Astrocyte (in vitro differentiated cells and primary cell): ENCODE measurements around the gene FUCA1. TPM values are rescaled to one million over a fixed set of nuclear protein-coding genes. Genes with fewer than 3 reads are reported as not detected.
"Not testable (repeated sequence)": the region's sequence is repeated elsewhere in the genome, so short reads cannot be mapped to it uniquely, and the experiment has no call there.

Experiments used
- DNase-seq: peaks from one replicate; pipeline ENCODE4 v3.0.0-alpha.2; 2010; ENCODE audit warnings: low read depth
- FAIRE-seq: peaks from 2 replicates; lab custom pipeline; 2011; peaks lifted over from hg19 to GRCh38; lab: Jason Lieb, UNC
- H2AFZ ChIP-seq: 2 replicates; pipeline ENCODE4 v1.6.0; 2012; ENCODE audit warnings: low read depth, low read length, inconsistent platforms
- H3K27ac ChIP-seq: 2 replicates; pipeline ENCODE4 v1.5.1; 2011; ENCODE audit warnings: low read depth, low read length, inconsistent platforms
- H3K27me3 ChIP-seq: 2 replicates; pipeline ENCODE4 v1.6.0; 2011; ENCODE audit warnings: low read length, inconsistent platforms; ENCODE audit not compliant: insufficient read depth
- H3K36me3 ChIP-seq: 2 replicates; pipeline ENCODE4 v1.5.1; 2011; ENCODE audit warnings: low read length, inconsistent platforms; ENCODE audit not compliant: insufficient read depth
- H3K4me1 ChIP-seq: 2 replicates; pipeline ENCODE4 v1.5.1; 2011; ENCODE audit warnings: low read length, inconsistent platforms; ENCODE audit not compliant: insufficient read depth
- H3K4me2 ChIP-seq: 2 replicates; pipeline ENCODE4 v1.6.0; 2012; ENCODE audit warnings: low read length, inconsistent platforms
- H3K4me3 ChIP-seq: 2 replicates; pipeline ENCODE4 v1.5.1; 2011; ENCODE audit warnings: low read depth, mild to moderate bottlenecking, low read length, inconsistent platforms; ENCODE audit not compliant: insufficient read depth
- H3K79me2 ChIP-seq: 2 replicates; pipeline ENCODE4 v1.6.0; 2012; ENCODE audit warnings: mild to moderate bottlenecking, low read length, inconsistent platforms; ENCODE audit not compliant: insufficient read depth
- H3K9ac ChIP-seq: 2 replicates; pipeline ENCODE4 v1.6.0; 2012; ENCODE audit warnings: mild to moderate bottlenecking, low read length, inconsistent platforms
- H3K9me3 ChIP-seq: 2 replicates; pipeline ENCODE4 v1.5.1; 2012; ENCODE audit warnings: low read depth, mild to moderate bottlenecking, low read length, inconsistent platforms; ENCODE audit not compliant: insufficient read depth
- H4K20me1 ChIP-seq: 2 replicates; pipeline ENCODE4 v1.6.0; 2012; ENCODE audit warnings: low read length, inconsistent platforms; ENCODE audit not compliant: insufficient read depth
- H3K27ac Mint-ChIP-seq: one replicate; pipeline ENCODE4 v1.8.0; 2021; ENCODE audit warnings: mild to moderate bottlenecking, mixed read lengths; ENCODE audit not compliant: unreplicated experiment
- H3K27me3 Mint-ChIP-seq: one replicate; pipeline ENCODE4 v1.8.0; 2021; ENCODE audit warnings: low read depth, mixed read lengths; ENCODE audit not compliant: unreplicated experiment
- H3K36me3 Mint-ChIP-seq: one replicate; pipeline ENCODE4 v1.8.0; 2021; ENCODE audit warnings: low read depth, mixed read lengths; ENCODE audit not compliant: unreplicated experiment
- H3K4me1 Mint-ChIP-seq: one replicate; pipeline ENCODE4 v1.8.0; 2021; ENCODE audit warnings: low read depth, mixed read lengths; ENCODE audit not compliant: unreplicated experiment
- H3K4me3 Mint-ChIP-seq: one replicate; pipeline ENCODE4 v1.8.0; 2021; ENCODE audit warnings: mild to moderate bottlenecking, moderate library complexity, mixed read lengths; ENCODE audit not compliant: unreplicated experiment
- H3K9me3 Mint-ChIP-seq: one replicate; pipeline ENCODE4 v1.8.0; 2021; ENCODE audit warnings: mild to moderate bottlenecking, mixed read lengths; ENCODE audit not compliant: unreplicated experiment
- EZH2 ChIP-seq: IDR thresholded peaks from 2 replicates; pipeline ENCODE4 v1.6.1; 2012; ENCODE audit warnings: mild to moderate bottlenecking, low read length, inconsistent platforms; ENCODE audit not compliant: insufficient read depth
- total RNA-seq: library from RNA; stranded (reverse); gene quantifications from 2 replicates; pipeline ENCODE4 v1.2.1, GENCODE V29; 2021
- TF ChIP-seq, protein P1 (sequence below): IDR thresholded peaks from 2 replicates; pipeline ENCODE4 v1.5.1; 2011; ENCODE audit warnings: low read depth, mild to moderate bottlenecking, inconsistent platforms, low read length, moderate library complexity; ENCODE audit not compliant: insufficient read depth

Gene FUCA1
- total RNA-seq, 1 donor from 2014 or later: 10.4 TPM

DNA sequence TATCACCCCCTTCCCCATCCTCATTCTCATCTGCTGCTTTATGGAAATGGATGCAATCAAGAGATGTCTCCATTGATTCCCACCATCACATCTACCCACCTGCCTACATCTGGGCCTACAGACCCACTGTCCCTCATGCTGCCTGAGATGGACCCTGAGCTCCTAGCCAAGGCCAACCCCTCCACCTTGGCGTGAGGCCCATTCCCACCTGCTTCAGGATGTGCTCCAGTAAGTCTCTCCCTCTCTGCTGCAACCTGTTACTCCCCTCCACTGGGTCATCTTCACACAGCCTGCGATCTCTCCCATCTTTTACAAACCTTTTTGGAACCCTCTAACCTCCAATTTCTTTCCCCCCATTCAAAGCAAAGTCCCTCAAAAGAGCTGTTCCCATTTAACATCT lies 63.1 kb downstream of the FUCA1 start:
- no peak overlapping the region for H3K27ac Mint-ChIP-seq
- no peak overlapping the region for H2AFZ ChIP-seq
- H3K36me3 ChIP-seq: no peaks in the 10 kb centered on the region
- no peak overlapping the region for H3K27ac ChIP-seq
- no peaks in the 10 kb centered on the region for H3K27me3 Mint-ChIP-seq
- peaks cover 6% of the 10 kb centered on the region for H3K4me1 ChIP-seq
- H3K79me2 ChIP-seq: no peaks in the 10 kb centered on the region
- H3K9me3 Mint-ChIP-seq: no peaks in the 10 kb centered on the region
- no peak overlapping the region for H3K4me2 ChIP-seq
- no peak overlapping the region for H3K4me3 ChIP-seq
- no peak for TF ChIP-seq EZH2
- TF ChIP-seq, protein P1, sequence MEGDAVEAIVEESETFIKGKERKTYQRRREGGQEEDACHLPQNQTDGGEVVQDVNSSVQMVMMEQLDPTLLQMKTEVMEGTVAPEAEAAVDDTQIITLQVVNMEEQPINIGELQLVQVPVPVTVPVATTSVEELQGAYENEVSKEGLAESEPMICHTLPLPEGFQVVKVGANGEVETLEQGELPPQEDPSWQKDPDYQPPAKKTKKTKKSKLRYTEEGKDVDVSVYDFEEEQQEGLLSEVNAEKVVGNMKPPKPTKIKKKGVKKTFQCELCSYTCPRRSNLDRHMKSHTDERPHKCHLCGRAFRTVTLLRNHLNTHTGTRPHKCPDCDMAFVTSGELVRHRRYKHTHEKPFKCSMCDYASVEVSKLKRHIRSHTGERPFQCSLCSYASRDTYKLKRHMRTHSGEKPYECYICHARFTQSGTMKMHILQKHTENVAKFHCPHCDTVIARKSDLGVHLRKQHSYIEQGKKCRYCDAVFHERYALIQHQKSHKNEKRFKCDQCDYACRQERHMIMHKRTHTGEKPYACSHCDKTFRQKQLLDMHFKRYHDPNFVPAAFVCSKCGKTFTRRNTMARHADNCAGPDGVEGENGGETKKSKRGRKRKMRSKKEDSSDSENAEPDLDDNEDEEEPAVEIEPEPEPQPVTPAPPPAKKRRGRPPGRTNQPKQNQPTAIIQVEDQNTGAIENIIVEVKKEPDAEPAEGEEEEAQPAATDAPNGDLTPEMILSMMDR: no peak
- H3K36me3 Mint-ChIP-seq: peaks cover 18% of the 10 kb centered on the region
- no peaks in the 10 kb centered on the region for H3K9me3 ChIP-seq
- no peak for DNase-seq
- no peak overlapping the region for H3K9ac ChIP-seq
- H4K20me1 ChIP-seq: no peaks in the 10 kb centered on the region
- no peak for FAIRE-seq
- H3K4me1 Mint-ChIP-seq: peaks cover 11% of the 10 kb centered on the region
- no peak overlapping the region for H3K4me3 Mint-ChIP-seq
- H3K27me3 ChIP-seq: no peaks in the 10 kb centered on the region

DNA sequence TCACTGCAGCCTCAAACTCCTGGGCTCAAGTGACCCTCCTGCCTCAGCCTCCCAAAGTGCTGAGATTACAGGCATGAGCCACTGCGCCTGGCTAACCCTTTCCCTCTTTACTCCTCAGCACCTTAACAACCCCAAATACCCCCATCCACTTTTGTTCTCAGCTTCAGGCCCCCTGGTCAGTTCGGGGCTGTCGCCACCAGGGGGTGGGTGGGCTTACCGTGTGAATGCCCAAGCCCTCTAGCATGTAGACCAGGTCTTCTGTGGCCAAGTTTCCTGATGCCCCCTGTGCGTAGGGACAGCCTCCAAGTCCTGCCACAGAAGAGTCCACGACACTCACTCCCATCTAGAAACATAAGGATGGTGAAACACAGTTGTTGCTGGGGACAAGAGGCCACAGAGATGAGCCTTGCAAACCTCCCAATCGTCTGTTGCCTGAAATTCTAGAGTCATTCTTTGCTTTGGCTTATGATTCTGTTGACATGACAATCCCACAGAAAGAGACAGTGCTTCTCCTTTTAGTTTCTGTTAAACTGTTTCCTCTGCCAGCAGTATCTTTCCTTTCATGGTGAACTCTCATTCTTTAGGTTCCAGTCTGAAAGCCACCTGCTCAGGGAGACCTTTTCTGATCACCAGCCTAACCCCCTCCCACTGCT lies 63.8 kb downstream of the FUCA1 start:
- H3K79me2 ChIP-seq: no peaks in the 10 kb centered on the region
- peaks cover 21% of the 10 kb centered on the region for H3K36me3 Mint-ChIP-seq
- no peak overlapping the region for H3K27ac Mint-ChIP-seq
- H3K9me3 ChIP-seq: no peaks in the 10 kb centered on the region
- H3K4me3 ChIP-seq: no peak overlapping the region
- no peaks in the 10 kb centered on the region for H3K27me3 ChIP-seq
- no peaks in the 10 kb centered on the region for H3K36me3 ChIP-seq
- DNase-seq: no peak
- no peak overlapping the region for H3K4me2 ChIP-seq
- no peaks in the 10 kb centered on the region for H3K9me3 Mint-ChIP-seq
- no peak for FAIRE-seq
- H3K4me1 Mint-ChIP-seq: peaks cover 14% of the 10 kb centered on the region
- H3K27me3 Mint-ChIP-seq: no peaks in the 10 kb centered on the region
- H4K20me1 ChIP-seq: no peaks in the 10 kb centered on the region
- TF ChIP-seq, protein P1: no peak
- TF ChIP-seq EZH2: no peak
- no peak overlapping the region for H3K4me3 Mint-ChIP-seq
- H3K4me1 ChIP-seq: peaks cover 11% of the 10 kb centered on the region
- H3K27ac ChIP-seq: no peak overlapping the region
- no peak overlapping the region for H3K9ac ChIP-seq
- no peak overlapping the region for H2AFZ ChIP-seq

DNA sequence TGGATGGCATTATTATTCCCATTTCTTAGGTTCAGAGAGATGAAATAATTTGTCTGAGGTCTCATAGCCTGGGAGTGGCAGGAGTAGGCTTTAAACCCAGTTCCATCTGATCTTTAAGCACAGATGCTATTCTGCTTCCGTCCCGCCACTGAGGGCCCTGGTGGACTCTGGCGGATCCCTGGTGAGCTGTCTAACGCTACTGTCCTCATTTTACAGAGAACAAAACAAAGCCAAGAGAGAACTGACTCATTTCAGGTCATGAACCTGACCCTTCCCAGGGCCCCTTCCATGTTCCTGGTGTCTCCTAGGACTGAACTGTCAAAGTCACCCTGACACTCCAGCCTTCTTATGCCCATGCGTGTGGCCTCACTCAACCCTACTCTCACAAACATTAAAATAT lies 64.4 kb downstream of the FUCA1 start:
- Histone ChIP-seq H3K27ac (no peak overlapping the region), H3K4me1 (peaks cover 16% of the 10 kb centered on the region), H3K36me3 (no peaks in the 10 kb centered on the region), H4K20me1 (no peaks in the 10 kb centered on the region), H3K27me3 (no peaks in the 10 kb centered on the region), H3K4me2 (no peak overlapping the region), H2AFZ (no peak overlapping the region), H3K9ac (no peak overlapping the region), H3K4me3 (no peak overlapping the region), H3K79me2 (no peaks in the 10 kb centered on the region), H3K9me3 (no peaks in the 10 kb centered on the region)
- TF ChIP-seq, protein P1: no peak
- TF ChIP-seq EZH2: no peak
- Mint-ChIP-seq H3K36me3 (peaks cover 21% of the 10 kb centered on the region), H3K4me3 (no peak overlapping the region), H3K27me3 (no peaks in the 10 kb centered on the region), H3K4me1 (peaks cover 14% of the 10 kb centered on the region), H3K9me3 (no peaks in the 10 kb centered on the region), H3K27ac (no peak overlapping the region)
- FAIRE-seq (no peak), DNase-seq (no peak)

DNA sequence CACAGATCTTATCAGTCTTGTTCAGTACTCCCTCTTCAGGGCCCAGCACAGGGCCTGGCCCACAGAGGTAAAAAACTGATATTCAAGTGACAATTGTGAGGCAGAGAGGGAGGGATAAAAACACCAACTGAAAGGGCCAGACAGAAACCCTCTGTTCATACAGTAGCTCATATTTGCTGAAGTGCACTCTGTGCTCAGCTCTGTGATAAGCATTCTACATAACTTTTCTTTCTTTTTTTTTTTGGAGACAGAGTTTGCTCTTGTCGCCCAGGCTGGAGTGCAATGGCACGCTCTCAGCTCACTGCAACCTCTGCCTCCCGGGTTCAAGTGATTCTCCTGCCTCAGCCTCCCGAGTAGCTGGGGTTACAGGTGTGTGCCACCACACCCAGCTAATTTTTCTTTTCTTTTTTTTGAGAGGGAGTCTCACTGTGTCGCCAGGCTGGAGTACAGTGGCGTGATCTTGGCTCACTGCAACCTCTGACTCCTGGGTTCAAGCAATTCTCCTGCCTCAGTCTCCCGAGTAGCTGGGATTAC lies 65.2 kb downstream of the FUCA1 start:
- not testable (repeated sequence) for H3K27ac ChIP-seq, H3K9me3 Mint-ChIP-seq, H3K27me3 Mint-ChIP-seq, H3K9ac ChIP-seq, FAIRE-seq, H2AFZ ChIP-seq, H3K79me2 ChIP-seq, H4K20me1 ChIP-seq, H3K27ac Mint-ChIP-seq, H3K4me3 ChIP-seq, H3K27me3 ChIP-seq, H3K4me2 ChIP-seq, H3K9me3 ChIP-seq, H3K4me3 Mint-ChIP-seq, H3K36me3 ChIP-seq, DNase-seq
- Mint-ChIP-seq H3K4me1 (peaks cover 13% of the 10 kb centered on the region), H3K36me3 (peaks cover 21% of the 10 kb centered on the region)
- H3K4me1 ChIP-seq: peaks cover 16% of the 10 kb centered on the region
